ENCODE results near the gene LRFN2. TPM values are rescaled to one million over a fixed set of nuclear protein-coding genes. Genes with fewer than 3 reads are reported as not detected.

LRFN2 gene
- total RNA-seq, 1 donor: not detected

- Histone ChIP-seq H3K79me2 (ENCODE audit: insufficient read depth, low read length) (no peaks in the 10 kb centered on the region), H3K36me3 (ENCODE audit: insufficient read depth, low read length) (no peaks in the 10 kb centered on the region), H3K4me2 (ENCODE audit: insufficient read depth, low read length) (no peak overlapping the region), H3K27ac (ENCODE audit: low read depth, low read length) (no peak overlapping the region), H4K20me1 (ENCODE audit: insufficient read depth, low read length) (no peaks in the 10 kb centered on the region), H3K9me3 (ENCODE audit: low read depth, low read length) (no peaks in the 10 kb centered on the region), H3K4me1 (ENCODE audit: insufficient read depth, low read length) (no peaks in the 10 kb centered on the region), H3K4me3 (ENCODE audit: insufficient read depth, low read length) (no peak overlapping the region), H2AFZ (ENCODE audit: low read length) (no peak overlapping the region), H3K27me3 (ENCODE audit: insufficient read depth, low read length) (no peaks in the 10 kb centered on the region)
- TF ChIP-seq, protein P1, sequence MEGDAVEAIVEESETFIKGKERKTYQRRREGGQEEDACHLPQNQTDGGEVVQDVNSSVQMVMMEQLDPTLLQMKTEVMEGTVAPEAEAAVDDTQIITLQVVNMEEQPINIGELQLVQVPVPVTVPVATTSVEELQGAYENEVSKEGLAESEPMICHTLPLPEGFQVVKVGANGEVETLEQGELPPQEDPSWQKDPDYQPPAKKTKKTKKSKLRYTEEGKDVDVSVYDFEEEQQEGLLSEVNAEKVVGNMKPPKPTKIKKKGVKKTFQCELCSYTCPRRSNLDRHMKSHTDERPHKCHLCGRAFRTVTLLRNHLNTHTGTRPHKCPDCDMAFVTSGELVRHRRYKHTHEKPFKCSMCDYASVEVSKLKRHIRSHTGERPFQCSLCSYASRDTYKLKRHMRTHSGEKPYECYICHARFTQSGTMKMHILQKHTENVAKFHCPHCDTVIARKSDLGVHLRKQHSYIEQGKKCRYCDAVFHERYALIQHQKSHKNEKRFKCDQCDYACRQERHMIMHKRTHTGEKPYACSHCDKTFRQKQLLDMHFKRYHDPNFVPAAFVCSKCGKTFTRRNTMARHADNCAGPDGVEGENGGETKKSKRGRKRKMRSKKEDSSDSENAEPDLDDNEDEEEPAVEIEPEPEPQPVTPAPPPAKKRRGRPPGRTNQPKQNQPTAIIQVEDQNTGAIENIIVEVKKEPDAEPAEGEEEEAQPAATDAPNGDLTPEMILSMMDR (IDR thresholded peaks at IDR 0.05; ENCODE audit: extremely low read depth, low read depth, low read length): no peak
- DNase-seq (ENCODE audit: insufficient read length, low spot score, missing footprints): no peak
Observed at GRCh38 chr6:40536442-40536841, 50.7 kb downstream of the LRFN2 start.

GRCh38 chr6:40535819-40536380 lies 51.3 kb downstream of the LRFN2 start:
- no peak overlapping the region for H2AFZ ChIP-seq (ENCODE audit: low read length)
- no peaks in the 10 kb centered on the region for H3K36me3 ChIP-seq (ENCODE audit: insufficient read depth, low read length)
- no peak overlapping the region for H3K4me2 ChIP-seq (ENCODE audit: insufficient read depth, low read length)
- H3K4me1 ChIP-seq (ENCODE audit: insufficient read depth, low read length): no peaks in the 10 kb centered on the region
- no peaks in the 10 kb centered on the region for H3K79me2 ChIP-seq (ENCODE audit: insufficient read depth, low read length)
- TF ChIP-seq, protein P1 (IDR thresholded peaks at IDR 0.05; ENCODE audit: extremely low read depth, low read depth, low read length): no peak
- H3K27ac ChIP-seq (ENCODE audit: low read depth, low read length): no peak overlapping the region
- H3K4me3 ChIP-seq (ENCODE audit: insufficient read depth, low read length): no peak overlapping the region
- no peak for DNase-seq (ENCODE audit: insufficient read length, low spot score, missing footprints)
- H3K27me3 ChIP-seq (ENCODE audit: insufficient read depth, low read length): no peaks in the 10 kb centered on the region
- H3K9me3 ChIP-seq (ENCODE audit: low read depth, low read length): no peaks in the 10 kb centered on the region
- no peaks in the 10 kb centered on the region for H4K20me1 ChIP-seq (ENCODE audit: insufficient read depth, low read length)

- Histone ChIP-seq H3K27ac (ENCODE audit: low read depth, low read length) (no peak overlapping the region), H3K36me3 (ENCODE audit: insufficient read depth, low read length) (no peaks in the 10 kb centered on the region), H3K27me3 (ENCODE audit: insufficient read depth, low read length) (no peaks in the 10 kb centered on the region), H3K79me2 (ENCODE audit: insufficient read depth, low read length) (no peaks in the 10 kb centered on the region), H3K4me3 (ENCODE audit: insufficient read depth, low read length) (no peak overlapping the region), H3K9me3 (ENCODE audit: low read depth, low read length) (no peaks in the 10 kb centered on the region), H4K20me1 (ENCODE audit: insufficient read depth, low read length) (no peaks in the 10 kb centered on the region), H3K4me1 (ENCODE audit: insufficient read depth, low read length) (no peaks in the 10 kb centered on the region), H2AFZ (ENCODE audit: low read length) (no peak overlapping the region), H3K4me2 (ENCODE audit: insufficient read depth, low read length) (no peak overlapping the region)
- DNase-seq (ENCODE audit: insufficient read length, low spot score, missing footprints): no peak
- TF ChIP-seq, protein P1 (IDR thresholded peaks at IDR 0.05; ENCODE audit: extremely low read depth, low read depth, low read length): no peak
Observed at GRCh38 chr6:40535110-40535818, 51.9 kb downstream of the LRFN2 start.

DNA sequence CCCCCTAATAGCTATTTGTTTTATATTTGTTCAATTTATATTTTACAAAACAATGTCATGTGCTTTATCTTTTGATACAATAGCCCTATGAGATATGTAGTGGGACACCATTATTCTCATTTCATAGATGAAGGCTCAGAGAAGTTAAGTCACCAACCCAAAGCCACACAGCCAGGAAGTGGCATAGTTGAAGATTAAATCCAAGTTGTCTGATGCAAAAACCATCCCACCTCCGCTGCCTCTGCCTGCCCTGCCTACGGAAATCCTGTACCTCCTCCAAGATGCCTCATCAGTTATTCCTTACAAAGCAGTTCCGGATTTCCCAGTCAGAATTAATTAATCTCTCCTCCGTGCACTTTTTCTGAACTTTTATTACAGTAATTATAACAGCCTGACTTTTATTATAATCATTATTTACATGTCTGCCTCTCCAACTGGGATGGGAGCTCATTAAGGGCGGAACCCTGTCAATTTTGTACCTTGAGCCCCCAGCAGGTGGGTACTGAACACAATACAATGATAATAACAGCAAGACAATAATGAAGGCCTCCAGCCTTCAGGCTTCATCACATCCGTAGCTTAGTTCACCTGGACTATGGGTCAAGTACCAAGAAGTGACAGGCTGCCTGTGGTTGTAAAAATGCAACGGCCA lies 54.7 kb downstream of the LRFN2 start:
- Histone ChIP-seq H4K20me1 (ENCODE audit: insufficient read depth, low read length) (no peaks in the 10 kb centered on the region), H3K79me2 (ENCODE audit: insufficient read depth, low read length) (no peaks in the 10 kb centered on the region), H3K27ac (ENCODE audit: low read depth, low read length) (no peak overlapping the region), H3K4me1 (ENCODE audit: insufficient read depth, low read length) (no peaks in the 10 kb centered on the region), H3K4me2 (ENCODE audit: insufficient read depth, low read length) (no peak overlapping the region), H3K4me3 (ENCODE audit: insufficient read depth, low read length) (no peak overlapping the region), H3K27me3 (ENCODE audit: insufficient read depth, low read length) (no peaks in the 10 kb centered on the region), H3K9me3 (ENCODE audit: low read depth, low read length) (no peaks in the 10 kb centered on the region), H2AFZ (ENCODE audit: low read length) (no peak overlapping the region), H3K36me3 (ENCODE audit: insufficient read depth, low read length) (no peaks in the 10 kb centered on the region)
- TF ChIP-seq, protein P1 (IDR thresholded peaks at IDR 0.05; ENCODE audit: extremely low read depth, low read depth, low read length): no peak
- no peak for DNase-seq (ENCODE audit: insufficient read length, low spot score, missing footprints)

Data from osteoblast (primary cell).